Neural cell (in vitro differentiated cells): ENCODE results near the gene ABHD17A. TPM values are rescaled to one million over a fixed set of nuclear protein-coding genes. Genes with fewer than 3 reads are reported as not detected.

Source experiments
- H2AFZ ChIP-seq: fragments of 200-600, 300-800 bp; sonication (generic), shearing (Covaris generic); 2 replicates; pipeline ENCODE4 v1.6.0; 2014; ENCODE audit warnings: low read depth, mild to moderate bottlenecking, antibody characterized with exemption, low read length, moderate library complexity
- H3F3A ChIP-seq: fragments of 200-600 bp; shearing (Covaris generic); 2 replicates; pipeline ENCODE4 v1.6.1; 2016; ENCODE audit warnings: mild to moderate bottlenecking, moderate library complexity, mixed read lengths, antibody characterized with exemption, low read length; ENCODE audit not compliant: insufficient read depth, poor library complexity, severe bottlenecking
- H3K27ac ChIP-seq: fragments of 200-600, 300-800 bp; sonication (generic), shearing (Covaris generic); 2 replicates; pipeline ENCODE4 v1.5.1; 2014; ENCODE audit warnings: mild to moderate bottlenecking, low read length, moderate library complexity
- H3K27me3 ChIP-seq: fragments of 300-800, 200-600 bp; sonication (generic), shearing (Covaris generic); 2 replicates; pipeline ENCODE4 v1.6.0; 2014; ENCODE audit warnings: mild to moderate bottlenecking, low read depth, low read length, moderate library complexity; ENCODE audit not compliant: insufficient read depth
- H3K36me3 ChIP-seq: fragments of 300-800, 200-600 bp; sonication (generic), shearing (Covaris generic); 2 replicates; pipeline ENCODE4 v1.5.1; 2014; ENCODE audit warnings: mild to moderate bottlenecking, antibody characterized with exemption, low read length, moderate library complexity; ENCODE audit not compliant: insufficient read depth
- H3K4me2 ChIP-seq: fragments of 300-800, 200-600 bp; sonication (generic), shearing (Covaris generic); 2 replicates; pipeline ENCODE4 v1.6.0; 2014; ENCODE audit warnings: mild to moderate bottlenecking, low read length
- H3K4me3 ChIP-seq: fragments of 300-800, 200-600 bp; sonication (generic), shearing (Covaris generic); 2 replicates; pipeline ENCODE4 v1.5.1; 2014; ENCODE audit warnings: mild to moderate bottlenecking, low read length, moderate library complexity
- H3K79me2 ChIP-seq: fragments of 200-600 bp; shearing (Covaris generic); replicated peaks from 2 replicates; pipeline ENCODE4 v1.6.0; 2014; ENCODE audit warnings: mild to moderate bottlenecking, low read length, moderate library complexity; ENCODE audit not compliant: insufficient read depth
- H3K9ac ChIP-seq: fragments of 300-800, 200-600 bp; sonication (generic), shearing (Covaris generic); 2 replicates; pipeline ENCODE4 v1.6.1; 2016; ENCODE audit warnings: mild to moderate bottlenecking, low read length, mixed read lengths
- H3K9me2 ChIP-seq: fragments of 200-600 bp; shearing (Covaris generic); 2 replicates; pipeline ENCODE4 v1.6.1; 2016; ENCODE audit warnings: mild to moderate bottlenecking, low read length, mixed read lengths; ENCODE audit not compliant: insufficient read depth
- H3K9me3 ChIP-seq: fragments of 200-600, 300-800 bp; sonication (generic), shearing (Covaris generic); 2 replicates; pipeline ENCODE4 v1.6.1; 2016; ENCODE audit warnings: mild to moderate bottlenecking, mixed run types, low read length, moderate library complexity, mixed read lengths
- H4K20me1 ChIP-seq: fragments of 200-600 bp; shearing (Covaris generic); 2 replicates; pipeline ENCODE4 v1.6.1; 2016; ENCODE audit warnings: mild to moderate bottlenecking, mixed run types; ENCODE audit not compliant: insufficient read depth
- EP300 ChIP-seq: fragments of 450-650 bp; conservative IDR thresholded peaks from 2 replicates; pipeline ENCODE4 v1.6.1; 2014; ENCODE audit warnings: antibody characterized with exemption, mild to moderate bottlenecking, moderate library complexity; ENCODE audit not compliant: poor library complexity, severe bottlenecking
- EZH2 ChIP-seq: fragments of 200-600, 300-800 bp; shearing (Covaris generic), sonication (generic); IDR thresholded peaks from 2 replicates; pipeline ENCODE4 v1.6.1; 2014; ENCODE audit warnings: antibody characterized with exemption, low read length, borderline replicate concordance, mild to moderate bottlenecking; ENCODE audit not compliant: insufficient read depth, poor library complexity, severe bottlenecking
- MXI1 ChIP-seq: fragments of 450-650 bp; conservative IDR thresholded peaks from 2 replicates; pipeline ENCODE4 v1.6.1; 2014; ENCODE audit warnings: antibody characterized with exemption, mild to moderate bottlenecking; ENCODE audit not compliant: poor library complexity, severe bottlenecking
- POLR2AphosphoS5 ChIP-seq: IDR thresholded peaks from 2 replicates; pipeline ENCODE4 v1.6.1; 2012
- RAD21 ChIP-seq: fragments of 450-650 bp; conservative IDR thresholded peaks from 2 replicates; pipeline ENCODE4 v1.6.1; 2014; ENCODE audit warnings: antibody characterized with exemption, mild to moderate bottlenecking, moderate library complexity
- REST ChIP-seq: IDR thresholded peaks from 2 replicates; pipeline ENCODE4 v1.6.1; 2012; ENCODE audit warnings: borderline replicate concordance
- SMC3 ChIP-seq: fragments of 450-650 bp; conservative IDR thresholded peaks from 2 replicates; pipeline ENCODE4 v1.6.1; 2014; ENCODE audit warnings: antibody characterized with exemption, mild to moderate bottlenecking, moderate library complexity; ENCODE audit not compliant: poor library complexity
- TAF1 ChIP-seq: IDR thresholded peaks from 2 replicates; pipeline ENCODE4 v1.6.1; 2012; ENCODE audit warnings: low read depth
- polyA plus RNA-seq: library from polyadenylated mRNA; depleted of rRNA; stranded (reverse); fragments of >200 nt; gene quantifications from 2 replicates; pipeline ENCODE4 v1.2.3, GENCODE V29; 2014
- TF ChIP-seq, protein P1 (sequence below): fragments of 450-650 bp; IDR thresholded peaks from 2 replicates; pipeline ENCODE4 v1.5.1; 2014; ENCODE audit warnings: antibody characterized with exemption, mild to moderate bottlenecking, moderate library complexity; ENCODE audit not compliant: poor library complexity, severe bottlenecking

The ABHD17A gene
- polyA plus RNA-seq, 1 donor from 2014 or later: 116 TPM

GRCh38 chr19:1846517-1847204 lies 38.6 kb downstream of the ABHD17A start:
- H3K27me3 ChIP-seq: no peaks in the 10 kb centered on the region
- H3K9ac ChIP-seq: peak overlapping the region; percentile 93
- H3K4me2 ChIP-seq: peak overlapping the region; percentile 94
- no peak overlapping the region for H2AFZ ChIP-seq
- H3K36me3 ChIP-seq: no peaks in the 10 kb centered on the region
- peak overlapping the region; percentile 96 for H3K4me3 ChIP-seq
- peaks cover 32% of the 10 kb centered on the region for H3K79me2 ChIP-seq
- no peak for TF ChIP-seq EP300
- no peak for TF ChIP-seq EZH2
- no peak for TF ChIP-seq REST
- TF ChIP-seq POLR2AphosphoS5: no peak
- no peak for TF ChIP-seq SMC3
- TF ChIP-seq, protein P1, sequence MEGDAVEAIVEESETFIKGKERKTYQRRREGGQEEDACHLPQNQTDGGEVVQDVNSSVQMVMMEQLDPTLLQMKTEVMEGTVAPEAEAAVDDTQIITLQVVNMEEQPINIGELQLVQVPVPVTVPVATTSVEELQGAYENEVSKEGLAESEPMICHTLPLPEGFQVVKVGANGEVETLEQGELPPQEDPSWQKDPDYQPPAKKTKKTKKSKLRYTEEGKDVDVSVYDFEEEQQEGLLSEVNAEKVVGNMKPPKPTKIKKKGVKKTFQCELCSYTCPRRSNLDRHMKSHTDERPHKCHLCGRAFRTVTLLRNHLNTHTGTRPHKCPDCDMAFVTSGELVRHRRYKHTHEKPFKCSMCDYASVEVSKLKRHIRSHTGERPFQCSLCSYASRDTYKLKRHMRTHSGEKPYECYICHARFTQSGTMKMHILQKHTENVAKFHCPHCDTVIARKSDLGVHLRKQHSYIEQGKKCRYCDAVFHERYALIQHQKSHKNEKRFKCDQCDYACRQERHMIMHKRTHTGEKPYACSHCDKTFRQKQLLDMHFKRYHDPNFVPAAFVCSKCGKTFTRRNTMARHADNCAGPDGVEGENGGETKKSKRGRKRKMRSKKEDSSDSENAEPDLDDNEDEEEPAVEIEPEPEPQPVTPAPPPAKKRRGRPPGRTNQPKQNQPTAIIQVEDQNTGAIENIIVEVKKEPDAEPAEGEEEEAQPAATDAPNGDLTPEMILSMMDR: no peak
- no peak for TF ChIP-seq RAD21
- no peak for TF ChIP-seq MXI1
- TF ChIP-seq TAF1: no peak
- no peaks in the 10 kb centered on the region for H4K20me1 ChIP-seq
- no peaks in the 10 kb centered on the region for H3K9me2 ChIP-seq
- H3K9me3 ChIP-seq: no peaks in the 10 kb centered on the region
- no peaks in the 10 kb centered on the region for H3F3A ChIP-seq
- no peak overlapping the region for H3K27ac ChIP-seq

- H3K4me3 ChIP-seq: no peak overlapping the region
- TF ChIP-seq TAF1: no peak
- no peak for TF ChIP-seq REST
- no peak for TF ChIP-seq EZH2
- TF ChIP-seq SMC3: no peak
- TF ChIP-seq, protein P1: no peak
- no peak for TF ChIP-seq MXI1
- TF ChIP-seq EP300: no peak
- no peaks in the 10 kb centered on the region for H4K20me1 ChIP-seq
- H3K36me3 ChIP-seq: no peaks in the 10 kb centered on the region
- H3K4me2 ChIP-seq: no peak overlapping the region
- H2AFZ ChIP-seq: no peak overlapping the region
- H3K27ac ChIP-seq: no peak overlapping the region
- H3K9ac ChIP-seq: no peak overlapping the region
- H3K9me3 ChIP-seq: no peaks in the 10 kb centered on the region
- H3K9me2 ChIP-seq: no peaks in the 10 kb centered on the region
- H3K27me3 ChIP-seq: no peaks in the 10 kb centered on the region
- H3K79me2 ChIP-seq: peaks cover 32% of the 10 kb centered on the region
- H3F3A ChIP-seq: no peaks in the 10 kb centered on the region
Observed at GRCh38 chr19:1845642-1846041, 39.7 kb downstream of the ABHD17A start.
